Naive thymus-derived CD4-positive, alpha-beta T cell (primary cell): Measurements from ENCODE around the gene LYSMD3. TPM values are rescaled to one million over a fixed set of nuclear protein-coding genes. Genes with fewer than 3 reads are reported as not detected.
A peak's percentile ranks its signal among the peaks of the same experiment; 100 is the strongest.

ENCODE experiments used
- ATAC-seq: fragments of 150-1000 bp; cut with Tn5 transposase; 2 replicates; pipeline ENCODE4 v1.10.0; 2021; ENCODE audit warnings: mild to moderate bottlenecking, moderate library complexity
- CTCF ChIA-PET: fragments of 350-600 bp; sonication (Branson Sonifier 250); formaldehyde crosslinking; loops from one replicate; lab custom pipeline; 2021; ENCODE audit warnings: antibody characterized with exemption; lab: Charles Lee
- POLR2A ChIA-PET: fragments of 350-600 bp; sonication (Branson Sonifier 250); formaldehyde crosslinking; loops from one replicate; lab custom pipeline; 2021; ENCODE audit warnings: antibody characterized with exemption, inconsistent platforms; lab: Charles Lee
- DNase-seq, 9 donors: peaks; one replicate each; pipeline versions ENCODE4 v3.0.0 to v3.0.0-alpha.2; 2020 to 2022; ENCODE audit warnings: mixed read lengths in 1 of 9
- H3K27ac ChIP-seq: one replicate; pipeline ENCODE4 v1.7.0; 2013; ENCODE audit warnings: mild to moderate bottlenecking, low read depth, low read length, moderate library complexity
- H3K27me3 ChIP-seq, 2 donors: one replicate each; pipeline ENCODE4 v1.7.0; 2013; ENCODE audit warnings: low read length in 2 of 2, mild to moderate bottlenecking in 2 of 2, moderate library complexity in 2 of 2; ENCODE audit not compliant: control insufficient read depth in 2 of 2, insufficient read depth in 2 of 2
- H3K36me3 ChIP-seq, 3 experiments: 1 replicate in 2 of 3; 2 replicates in 1 of 3; pipeline ENCODE4 v1.7.0; 2013; ENCODE audit warnings: low read length in 3 of 3, mild to moderate bottlenecking in 3 of 3, moderate library complexity in 1 of 3; ENCODE audit not compliant: insufficient read depth in 3 of 3, control insufficient read depth in 2 of 3
- H3K4me1 ChIP-seq, 2 donors: one replicate each; pipeline ENCODE4 v1.7.0; 2013; ENCODE audit warnings: low read length in 2 of 2, mild to moderate bottlenecking in 2 of 2, moderate library complexity in 1 of 2; ENCODE audit not compliant: control insufficient read depth in 2 of 2, insufficient read depth in 2 of 2
- H3K4me3 ChIP-seq: 2 replicates; pipeline ENCODE4 v1.7.0; 2013; ENCODE audit warnings: mild to moderate bottlenecking, low read length
- H3K9me3 ChIP-seq, 3 experiments: 1 replicate in 2 of 3; 2 replicates in 1 of 3; pipeline ENCODE4 v1.7.0; 2013; ENCODE audit warnings: low read length in 3 of 3; ENCODE audit not compliant: control insufficient read depth in 2 of 3
- H3K27ac Mint-ChIP-seq, 9 donors: one replicate each; pipeline ENCODE4 v1.8.0; 2020 to 2022; ENCODE audit warnings: mixed read lengths in 9 of 9, mild to moderate bottlenecking in 8 of 9, moderate library complexity in 5 of 9, inconsistent platforms in 2 of 9
- H3K27me3 Mint-ChIP-seq, 5 donors: one replicate each; pipeline ENCODE4 v1.8.0; 2021 to 2022; ENCODE audit warnings: mixed read lengths in 5 of 5, mild to moderate bottlenecking in 1 of 5
- H3K36me3 Mint-ChIP-seq, 5 donors: one replicate each; pipeline ENCODE4 v1.8.0; 2020 to 2022; ENCODE audit warnings: mixed read lengths in 5 of 5, mild to moderate bottlenecking in 3 of 5, inconsistent platforms in 1 of 5
- H3K4me1 Mint-ChIP-seq, 7 donors: one replicate each; pipeline ENCODE4 v1.8.0; 2020 to 2022; ENCODE audit warnings: mixed read lengths in 7 of 7, mild to moderate bottlenecking in 3 of 7, inconsistent platforms in 1 of 7
- H3K4me3 Mint-ChIP-seq, 10 donors: one replicate each; pipeline ENCODE4 v1.8.0; 2020 to 2022; ENCODE audit warnings: mild to moderate bottlenecking in 10 of 10, mixed read lengths in 10 of 10, moderate library complexity in 6 of 10, inconsistent platforms in 2 of 10
- H3K9me3 Mint-ChIP-seq, 11 donors: one replicate each; pipeline ENCODE4 v1.8.0; 2020 to 2022; ENCODE audit warnings: mixed read lengths in 11 of 11, mild to moderate bottlenecking in 4 of 11, inconsistent platforms in 1 of 11, moderate library complexity in 1 of 11
- intact Hi-C, 2 donors: fragments of 100-400 bp; cut with micrococcal nuclease; formaldehyde crosslinking; loops; one replicate each; pipeline ENCODE4 v1.15.1; 2023
- polyA plus RNA-seq, 2 donors: library from polyadenylated mRNA; unstranded; fragments of 300-500 nt; fragmentation: Illumina TruSeq; gene quantifications; one replicate each; pipeline ENCODE4 v1.2.3, GENCODE V29; 2021
- total RNA-seq, 6 experiments: library from RNA in 5 of 6; stranded (reverse) in 5 of 6; gene quantifications; 1 replicate in 5 of 6; 2 replicates in 1 of 6; pipeline ENCODE4 v1.2.3 and lab custom pipeline; 2021 to 2026

The LYSMD3 gene
- total and polyA plus RNA-seq, 7 experiments from 2014 or later = 7.5 to 32.0 (median 23.3) TPM

DNA sequence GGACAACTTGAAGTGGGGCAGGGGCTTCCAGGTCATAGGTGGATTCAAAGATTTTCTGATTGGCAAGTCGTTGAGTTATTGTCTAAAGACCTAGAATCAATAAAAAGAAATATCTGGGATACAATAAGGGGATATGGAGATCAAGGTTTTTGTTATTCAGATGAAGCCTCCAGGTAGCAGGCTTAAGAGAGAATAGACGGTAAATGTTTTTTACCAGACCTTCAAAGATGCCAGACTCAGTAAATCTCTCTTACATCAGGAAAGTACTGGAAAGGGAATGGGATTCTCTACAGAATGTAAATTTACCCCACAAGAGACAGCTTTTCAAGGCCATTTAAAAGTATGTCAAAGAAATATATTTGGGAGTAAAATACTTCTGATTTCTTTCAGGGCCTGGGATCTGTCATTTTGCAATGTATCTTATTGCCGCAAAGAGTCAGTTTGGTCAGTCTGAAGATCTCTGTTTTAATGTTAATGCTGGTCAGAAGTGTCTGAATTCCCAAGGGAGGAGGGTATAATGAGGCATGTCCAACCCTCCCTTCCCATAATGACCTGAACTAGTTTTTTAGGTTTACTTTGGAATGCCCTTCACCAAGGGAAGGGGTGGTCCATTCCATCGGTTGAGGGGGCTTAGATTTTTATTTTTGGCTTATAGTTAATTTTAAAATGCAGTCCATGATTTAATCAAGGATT is 13.6 kb upstream of the LYSMD3 start:
- H3K4me3 ChIP-seq = no peak overlapping the region
- H3K27me3 ChIP-seq = peaks cover 0 to 1% of the 10 kb centered on the region in 2 donors
- Mint-ChIP-seq H3K9me3 (no peaks in the 10 kb centered on the region), H3K4me3 (no peak overlapping the region), H3K4me1 (no peaks in the 10 kb centered on the region), H3K27me3 (peaks cover 15 to 45% (median 26%) of the 10 kb centered on the region in 5 donors), H3K27ac (peak overlapping the region in 1 of 9 donors; percentile 56), H3K36me3 (no peaks in the 10 kb centered on the region)
- no peak for DNase-seq
- ATAC-seq = no peak
- H3K4me1 ChIP-seq = no peaks in the 10 kb centered on the region
- no peak overlapping the region for H3K27ac ChIP-seq
- POLR2A ChIA-PET = no interaction called here
- intact Hi-C loops = no loop called here
- CTCF ChIA-PET = interaction anchor here (1.2 kb wide), 1 partner anchor 102 kb away, joined by 3 read pairs; no protein-coding TSS in a partner anchor
- no peaks in the 10 kb centered on the region for H3K9me3 ChIP-seq
- H3K36me3 ChIP-seq = no peaks in the 10 kb centered on the region

DNA sequence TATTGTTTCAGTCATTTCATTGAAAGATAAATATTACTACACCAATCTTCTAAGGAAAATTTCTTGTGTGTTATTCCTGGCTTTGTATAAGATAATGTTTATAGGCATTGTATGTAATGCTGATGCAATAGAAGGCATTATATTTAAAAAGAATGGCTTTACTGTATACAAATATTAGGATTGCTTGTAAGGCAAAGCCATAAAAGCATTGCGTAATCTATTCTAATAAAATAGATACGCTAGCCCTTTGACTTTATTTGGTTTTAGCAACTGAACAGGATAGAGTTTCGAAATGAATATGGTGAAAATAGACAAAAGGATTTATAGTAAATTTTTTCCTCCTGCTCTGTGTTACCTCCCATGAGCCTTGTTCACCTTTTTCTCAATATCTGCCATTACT is 5.5 kb upstream of the LYSMD3 start:
- POLR2A ChIA-PET = no interaction called here
- H3K27ac ChIP-seq = no peak overlapping the region
- H3K27ac Mint-ChIP-seq = no peak overlapping the region
- H3K9me3 ChIP-seq = no peaks in the 10 kb centered on the region
- H3K27me3 ChIP-seq = no peaks in the 10 kb centered on the region
- no peaks in the 10 kb centered on the region for H3K9me3 Mint-ChIP-seq
- peaks cover 0 to 4% of the 10 kb centered on the region in 2 donors for H3K4me1 ChIP-seq
- DNase-seq (no peak), ATAC-seq (no peak)
- H3K36me3 Mint-ChIP-seq = no peaks in the 10 kb centered on the region
- peaks cover 0 to 2% (median 0%) of the 10 kb centered on the region in 7 donors for H3K4me1 Mint-ChIP-seq
- no peak overlapping the region for H3K4me3 Mint-ChIP-seq
- intact Hi-C loops = loop anchor here (5.0 to 10.0 kb wide), 2 partner anchors 270 to 1808 kb away; no protein-coding TSS in a partner anchor
- peaks cover 20 to 48% (median 39%) of the 10 kb centered on the region in 5 donors for H3K27me3 Mint-ChIP-seq
- no peaks in the 10 kb centered on the region for H3K36me3 ChIP-seq
- CTCF ChIA-PET = no interaction called here
- H3K4me3 ChIP-seq = no peak overlapping the region

DNA sequence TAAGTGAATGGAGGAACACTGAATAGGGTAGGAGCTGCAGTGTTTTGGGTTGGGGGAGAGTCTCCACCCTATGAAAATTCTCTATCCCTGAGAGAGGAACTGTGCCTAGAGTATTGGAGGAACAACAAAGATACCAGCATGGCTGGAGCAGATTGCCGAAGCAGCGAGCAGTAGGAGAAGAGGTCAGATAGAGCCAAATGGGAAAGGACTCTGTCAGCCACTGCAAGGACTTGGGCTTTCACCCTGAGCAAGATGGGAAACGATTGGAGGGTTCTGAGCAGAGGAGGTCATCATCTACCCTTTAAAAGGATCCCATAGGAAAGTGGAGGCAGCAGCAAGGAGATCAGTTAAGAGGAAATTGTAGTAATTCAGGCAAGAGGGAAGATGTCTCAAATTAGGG is 4.4 kb upstream of the LYSMD3 start:
- H3K27me3 Mint-ChIP-seq = peaks cover 20 to 46% (median 39%) of the 10 kb centered on the region in 5 donors

DNA sequence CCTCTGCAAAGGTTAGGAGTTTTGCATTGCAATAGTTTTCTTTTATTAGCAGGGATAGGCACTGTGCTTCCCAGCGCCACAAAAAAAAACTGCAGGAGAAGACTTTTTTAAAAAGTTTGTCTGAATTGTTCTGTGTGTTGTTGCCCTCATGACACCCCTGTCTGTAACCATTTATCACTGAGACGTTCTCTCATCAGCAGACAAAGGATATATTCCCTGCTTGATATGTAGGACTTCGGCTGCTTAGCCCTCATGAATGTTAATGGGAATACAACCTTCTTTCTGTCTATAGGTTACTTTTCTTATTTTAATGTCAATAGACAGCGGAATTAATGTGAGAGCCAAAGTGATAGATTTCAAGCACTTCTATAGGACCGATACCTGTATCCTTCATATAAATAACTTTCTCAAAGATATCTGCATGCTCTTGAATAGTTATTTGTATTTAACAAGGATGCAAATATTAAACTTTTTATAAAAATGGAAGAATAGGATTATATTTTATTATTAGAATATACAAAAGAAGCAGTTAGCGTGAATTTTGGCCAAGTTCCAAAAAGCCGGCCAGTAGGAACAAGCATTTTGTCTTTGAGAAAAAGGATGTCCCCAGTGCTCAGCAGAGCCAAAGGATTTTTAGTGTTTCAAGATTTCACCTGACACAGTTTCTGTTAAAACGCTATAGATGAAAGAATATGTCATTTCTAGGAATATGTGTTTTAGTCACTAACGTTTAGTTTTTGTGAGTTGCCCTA is 1.5 kb upstream of the LYSMD3 start:
- H3K9me3 ChIP-seq = no peaks in the 10 kb centered on the region
- H3K36me3 Mint-ChIP-seq = peaks cover 0 to 9% (median 5%) of the 10 kb centered on the region in 5 donors
- no peak overlapping the region for H3K4me3 ChIP-seq
- H3K27me3 ChIP-seq = no peaks in the 10 kb centered on the region
- H3K27ac Mint-ChIP-seq = peak overlapping the region in 5 of 9 donors; percentile 51 to 100 (median 95)
- H3K4me3 Mint-ChIP-seq = peak overlapping the region in 5 of 10 donors; percentile 33 to 97 (median 49)
- peaks cover 19 to 31% (median 28%) of the 10 kb centered on the region in 7 donors for H3K4me1 Mint-ChIP-seq
- H3K4me1 ChIP-seq = peaks cover 13 to 17% of the 10 kb centered on the region in 2 donors
- ATAC-seq (no peak), DNase-seq (no peak)
- H3K27me3 Mint-ChIP-seq = peaks cover 20 to 31% (median 30%) of the 10 kb centered on the region in 5 donors
- peak overlapping the region; percentile 96 for H3K27ac ChIP-seq
- peaks cover 0 to 6% (median 0%) of the 10 kb centered on the region in 3 experiments for H3K36me3 ChIP-seq
- H3K9me3 Mint-ChIP-seq = peaks cover 0 to 2% (median 0%) of the 10 kb centered on the region in 11 donors
- ChIA-PET POLR2A (interaction anchor here (0.7 to 3.5 kb wide), 4 partner anchors 53 to 852 kb away, joined by 4 to 28 read pairs (median 13); partner anchors contain the start of genes ARRDC3, CETN3, MBLAC2 and POLR3G), CTCF (interaction anchor here (0.6 to 2.2 kb wide), 8 partner anchors 54 to 1840 kb away, joined by 3 to 19 read pairs (median 7); partner anchors contain the start of gene CETN3)
- intact Hi-C loops = loop anchor here (1.0 to 10.0 kb wide), 5 partner anchors 92 to 1804 kb away; no protein-coding TSS in a partner anchor

More for the DNA sequence above, 4.4 kb upstream of the LYSMD3 start:
- H3K36me3 ChIP-seq = peaks cover 0 to 6% (median 0%) of the 10 kb centered on the region in 3 experiments
- intact Hi-C loops = loop anchor here (5.0 to 10.0 kb wide), 2 partner anchors 269 to 1806 kb away; no protein-coding TSS in a partner anchor
- no peak overlapping the region for H3K27ac ChIP-seq
- no peak overlapping the region for H3K27ac Mint-ChIP-seq
- no peak for DNase-seq
- ChIA-PET POLR2A (no interaction called here), CTCF (interaction anchor here (1.4 kb wide), 1 partner anchor 94 kb away, joined by 5 read pairs; no protein-coding TSS in a partner anchor)
- peaks cover 0 to 5% (median 3%) of the 10 kb centered on the region in 7 donors for H3K4me1 Mint-ChIP-seq
- no peak overlapping the region for H3K4me3 Mint-ChIP-seq
- no peaks in the 10 kb centered on the region for H3K27me3 ChIP-seq
- H3K4me3 ChIP-seq = no peak overlapping the region
- no peak for ATAC-seq
- no peaks in the 10 kb centered on the region for H3K36me3 Mint-ChIP-seq
- peaks cover 0 to 4% of the 10 kb centered on the region in 2 donors for H3K4me1 ChIP-seq
- peaks cover 0 to 2% (median 0%) of the 10 kb centered on the region in 11 donors for H3K9me3 Mint-ChIP-seq
- H3K9me3 ChIP-seq = no peaks in the 10 kb centered on the region

DNA sequence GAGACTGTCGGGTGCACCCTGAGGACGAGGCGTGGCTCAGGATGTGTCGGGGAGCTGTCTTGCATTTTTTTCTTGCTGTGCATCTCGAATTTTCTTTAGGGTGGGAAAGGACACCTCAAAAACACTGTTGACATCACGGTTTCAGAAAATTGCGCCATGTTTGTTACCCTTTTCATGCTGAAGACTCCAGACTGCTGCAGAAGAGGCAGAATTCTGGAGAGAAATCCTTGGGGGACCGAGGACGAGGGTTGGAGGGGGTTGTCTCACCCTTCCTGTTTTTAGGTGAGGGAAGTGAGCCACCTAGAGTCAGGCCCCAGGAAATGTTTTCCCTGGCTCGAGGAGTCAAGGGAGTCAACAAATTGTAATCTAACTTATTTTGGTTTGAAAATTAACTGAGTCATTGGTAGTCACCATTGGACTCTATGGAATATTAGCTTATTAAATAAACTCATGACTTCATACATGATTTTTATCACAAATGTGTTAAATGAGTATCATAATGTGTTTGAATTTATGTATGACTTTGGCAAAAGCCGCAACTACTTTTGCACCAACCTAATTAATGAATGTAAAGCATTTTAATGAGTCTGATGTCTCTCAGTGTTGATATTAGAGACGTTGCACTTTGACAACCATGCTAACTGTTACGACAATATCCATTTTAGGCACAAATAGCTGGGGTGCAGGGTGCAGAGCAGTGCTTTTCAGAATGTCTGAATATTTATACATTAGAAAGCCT is 724 bp upstream of the LYSMD3 start:
- peak overlapping the region; percentile 89 to 100 (median 99) for H3K4me3 Mint-ChIP-seq

More for the DNA sequence above, 724 bp upstream of the LYSMD3 start:
- peak overlapping the region; percentile 94 to 100 (median 99) for H3K27ac Mint-ChIP-seq
- intact Hi-C loops = loop anchor here (1.0 to 10.0 kb wide), 10 partner anchors 56 to 1803 kb away; partner anchors contain the start of genes CETN3 (in 2 of the 2), MBLAC2 (in 2 of the 2) and POLR3G (in 2 of the 2)
- ChIA-PET CTCF (interaction anchor here (0.6 to 2.2 kb wide), 15 partner anchors 11 to 1840 kb away, joined by 3 to 19 read pairs (median 5); partner anchors contain the start of genes CETN3, MBLAC2 and POLR3G), POLR2A (interaction anchor here (0.6 to 3.5 kb wide), 8 partner anchors 52 to 853 kb away, joined by 3 to 28 read pairs (median 6); partner anchors contain the start of genes ARRDC3, CETN3, MBLAC2 and POLR3G)
- DNase-seq (peak in 5 of 9 donors; percentile 62 to 93 (median 91)), ATAC-seq (peak; percentile 61)
- H3K9me3 Mint-ChIP-seq = peaks cover 0 to 2% (median 0%) of the 10 kb centered on the region in 11 donors
- H3K9me3 ChIP-seq = no peaks in the 10 kb centered on the region
- H3K27me3 Mint-ChIP-seq = peaks cover 12 to 26% (median 22%) of the 10 kb centered on the region in 5 donors
- peak overlapping the region; percentile 96 for H3K27ac ChIP-seq
- H3K27me3 ChIP-seq = no peaks in the 10 kb centered on the region
- H3K36me3 ChIP-seq = peaks cover 0 to 6% (median 0%) of the 10 kb centered on the region in 3 experiments
- peaks cover 20 to 37% (median 31%) of the 10 kb centered on the region in 7 donors for H3K4me1 Mint-ChIP-seq
- H3K4me3 ChIP-seq = peak overlapping the region; percentile 89
- H3K4me1 ChIP-seq = peaks cover 13 to 17% of the 10 kb centered on the region in 2 donors
- peaks cover 0 to 10% (median 6%) of the 10 kb centered on the region in 5 donors for H3K36me3 Mint-ChIP-seq
